ENCODE data around the gene SNRPB2.

Gene SNRPB2

DNA sequence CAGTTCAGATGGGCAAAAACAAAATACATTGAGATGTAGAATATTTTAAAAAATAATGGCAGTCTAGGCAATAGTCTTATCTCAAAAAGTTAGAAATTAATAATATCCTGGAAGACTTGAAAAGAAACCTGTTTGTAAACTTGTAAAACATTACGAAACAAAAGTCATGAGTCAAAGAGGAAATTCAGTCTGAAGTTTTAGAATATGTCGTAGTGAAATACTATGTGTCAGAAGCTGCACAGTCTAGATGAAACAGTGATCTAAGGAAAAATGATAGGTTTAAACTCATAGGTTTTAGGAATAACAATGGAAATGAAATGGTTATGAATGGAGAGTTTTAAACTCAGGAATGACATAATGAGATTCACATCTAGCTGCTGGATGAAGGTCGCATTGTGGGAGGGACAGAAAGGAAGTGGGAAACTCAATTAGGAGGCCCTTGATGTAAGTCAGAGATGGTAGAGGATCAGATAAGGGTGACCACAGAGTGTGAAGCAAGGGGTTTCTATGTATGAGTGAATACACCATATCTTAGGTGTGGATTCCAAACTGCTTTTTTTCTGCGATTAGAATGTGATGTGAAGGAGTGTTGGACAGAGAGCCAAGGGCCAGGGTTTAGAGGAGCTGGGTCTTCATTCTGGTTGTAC, 2.8 kb downstream of the SNRPB2 start:
- no peak for DNase-seq (ENCODE audit: low read depth in 2 of 2)

DNA sequence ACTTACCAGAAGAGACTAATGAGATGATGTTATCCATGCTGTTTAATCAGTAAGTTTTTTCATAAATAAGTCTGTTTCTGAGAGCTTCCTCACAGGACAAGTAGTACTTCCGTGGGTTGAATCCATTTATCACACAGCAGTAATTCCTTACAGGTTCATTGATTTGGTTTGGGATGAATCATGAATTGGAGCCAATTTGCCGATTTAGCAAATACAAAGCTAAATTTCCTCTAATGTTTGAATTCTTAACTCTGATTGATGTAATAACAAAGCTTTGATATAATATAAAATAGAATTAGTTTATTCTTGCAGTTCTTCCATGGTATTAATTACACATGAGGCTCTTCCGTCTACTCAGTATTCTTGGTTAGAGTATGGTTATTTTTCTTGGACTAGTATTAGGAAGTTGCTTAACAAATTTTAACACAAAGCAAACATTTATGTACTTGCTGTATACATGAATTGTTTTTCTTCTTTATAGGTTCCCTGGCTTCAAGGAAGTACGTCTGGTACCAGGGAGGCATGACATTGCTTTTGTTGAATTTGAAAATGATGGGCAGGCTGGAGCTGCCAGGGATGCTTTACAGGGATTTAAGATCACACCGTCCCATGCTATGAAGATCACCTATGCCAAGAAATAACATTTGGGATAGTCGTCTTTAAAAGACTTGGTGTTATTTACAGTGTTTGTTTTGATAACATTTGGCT, 10.7 kb downstream of the SNRPB2 start:
- no peak for DNase-seq (ENCODE audit: low read depth in 2 of 2)

DNA sequence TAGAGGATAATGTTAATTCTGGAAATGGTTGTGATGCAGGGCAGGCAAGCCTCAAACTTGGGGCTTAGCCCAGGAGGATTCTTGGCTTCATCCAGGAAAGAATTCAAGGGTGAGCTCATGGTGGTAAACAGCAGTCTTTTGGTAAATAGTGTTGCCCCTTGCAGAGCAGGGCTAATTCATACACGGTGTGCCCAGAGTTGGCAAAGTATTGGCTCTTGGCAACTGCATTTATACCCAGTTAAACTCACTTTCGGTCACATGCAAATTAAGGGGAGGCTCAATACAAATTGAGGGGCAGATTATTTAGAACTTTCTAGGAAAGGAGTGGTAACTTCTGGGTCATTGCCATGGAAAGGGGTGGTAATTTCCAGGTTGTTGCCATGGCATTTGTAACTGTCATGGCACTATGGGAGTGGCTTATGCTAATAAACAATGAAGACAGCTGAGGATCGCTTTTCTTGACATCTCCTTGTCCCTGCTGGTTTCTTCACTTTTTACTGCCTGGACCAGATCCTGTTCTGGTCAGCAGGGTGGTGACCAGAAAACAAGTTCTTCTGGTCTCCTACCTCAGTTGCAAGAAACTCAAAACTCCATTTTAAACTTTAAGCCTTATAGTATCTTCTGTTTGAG, 14.5 kb downstream of the SNRPB2 start:
- no peak for DNase-seq (ENCODE audit: low read depth in 2 of 2)

- DNase-seq (ENCODE audit: low read depth in 2 of 2) = no peak
Measured at GRCh38 chr20:16745204-16745603, 15.4 kb downstream of the SNRPB2 start.

- no peak for DNase-seq (ENCODE audit: low read depth in 2 of 2)
Measured at GRCh38 chr20:16747291-16747811, 17.5 kb downstream of the SNRPB2 start.

GRCh38 chr20:16748308-16748900, 18.6 kb downstream of the SNRPB2 start, which contains the start of gene OTOR:
TSS of gene OTOR (plus strand) at chr20:16748358. CDS start at chr20:16748402, 44 bp downstream.
- DNase-seq (ENCODE audit: low read depth in 2 of 2) = no peak

DNA sequence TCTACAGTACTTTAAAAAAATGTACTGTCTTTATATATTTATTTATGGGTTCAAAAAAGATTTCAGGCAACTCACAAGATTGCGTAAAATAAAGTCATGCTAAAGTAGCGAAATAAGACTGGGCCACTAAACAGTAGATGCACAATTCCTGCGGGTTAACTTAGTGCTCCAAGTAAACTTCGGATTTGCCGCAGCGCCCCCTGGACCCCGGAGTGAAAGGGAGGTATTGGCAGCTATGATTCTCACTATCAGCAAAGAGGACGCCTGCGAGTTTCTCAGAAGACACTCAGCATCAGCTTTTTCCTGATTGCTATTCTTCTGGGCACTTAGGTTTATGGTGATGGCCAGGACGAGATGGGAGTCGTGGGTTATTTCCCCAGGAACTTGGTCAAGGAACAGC, 19.7 kb downstream of the SNRPB2 start:
- DNase-seq (ENCODE audit: low read depth in 2 of 2) = no peak

DNA sequence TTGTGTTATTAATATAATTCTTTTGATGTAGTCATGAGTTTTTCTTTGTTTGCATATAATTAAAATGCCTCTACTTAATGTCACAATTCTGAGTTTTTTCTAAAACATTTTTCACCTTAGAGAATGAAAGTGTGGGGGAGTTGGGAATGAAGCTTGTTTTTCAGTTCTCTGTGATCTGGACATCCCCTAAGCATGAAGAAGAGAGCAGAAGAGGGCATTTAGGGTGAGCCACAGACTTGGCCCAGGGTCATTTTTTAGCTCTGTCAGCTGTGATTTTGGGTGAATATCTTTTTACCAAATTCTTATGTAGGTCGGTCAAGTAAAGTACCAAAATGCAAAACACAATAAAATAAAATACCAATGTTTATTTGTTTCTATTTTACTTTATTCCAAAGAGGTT, 22.3 kb downstream of the SNRPB2 start:
- no peak for DNase-seq (ENCODE audit: low read depth in 2 of 2)

GRCh38 chr20:16752901-16753300, 23.1 kb downstream of the SNRPB2 start:
- DNase-seq (ENCODE audit: low read depth in 2 of 2) = no peak

GRCh38 chr20:16758454-16759180, 28.8 kb downstream of the SNRPB2 start:
- DNase-seq (ENCODE audit: low read depth in 2 of 2) = no peak

- no peak for DNase-seq (ENCODE audit: low read depth in 2 of 2)
Measured at GRCh38 chr20:16759181-16759563, 29.3 kb downstream of the SNRPB2 start.

GRCh38 chr20:16760431-16761304, 30.8 kb downstream of the SNRPB2 start:
- no peak for DNase-seq (ENCODE audit: low read depth in 2 of 2)

DNA sequence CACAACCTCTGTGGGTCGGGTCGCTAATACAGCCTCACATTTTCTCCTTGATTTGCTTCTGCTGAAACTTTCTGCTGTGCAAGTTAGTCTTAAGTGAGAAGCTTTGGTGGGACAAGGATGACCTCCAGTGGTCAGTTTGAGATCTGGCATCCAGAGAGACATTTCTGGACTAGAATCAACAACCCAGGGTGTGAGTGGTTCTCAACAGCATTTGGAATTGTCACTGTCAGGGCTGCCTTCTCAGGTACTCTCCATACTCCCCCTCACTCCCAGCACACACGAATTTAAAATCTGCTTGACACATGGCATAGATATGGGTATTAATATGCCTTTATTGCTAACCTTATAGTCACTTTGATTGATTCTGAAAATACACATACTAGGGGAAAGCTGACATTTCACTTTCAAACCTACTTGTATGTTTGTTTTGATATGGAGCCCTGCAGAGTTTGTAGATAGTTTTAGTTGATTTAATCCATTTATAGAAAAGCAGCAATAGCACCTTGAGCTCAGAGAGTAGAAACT, 31.5 kb downstream of the SNRPB2 start:
- peak; percentile 7 to 13 for DNase-seq (ENCODE audit: low read depth in 2 of 2)

DNA sequence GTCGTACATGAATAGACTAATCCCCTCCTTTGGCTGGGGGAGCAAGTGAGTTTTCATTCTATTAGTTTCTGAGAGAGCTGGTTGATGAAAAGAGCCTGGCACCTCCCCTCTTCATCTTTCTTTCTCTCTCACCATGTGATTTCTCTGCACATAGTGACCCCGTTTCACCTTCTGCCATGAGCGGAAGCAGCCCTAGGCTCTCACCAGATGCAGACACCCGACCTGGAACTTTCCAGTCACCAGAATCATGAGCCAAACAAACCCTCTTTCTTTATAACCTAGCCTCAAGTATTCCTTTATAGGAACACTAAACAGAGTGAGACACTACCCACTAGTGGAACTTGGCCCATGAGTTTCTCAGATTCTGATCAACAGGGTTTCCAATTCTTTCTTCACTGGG, 34.7 kb downstream of the SNRPB2 start:
- no peak for DNase-seq (ENCODE audit: low read depth in 2 of 2)

DNA sequence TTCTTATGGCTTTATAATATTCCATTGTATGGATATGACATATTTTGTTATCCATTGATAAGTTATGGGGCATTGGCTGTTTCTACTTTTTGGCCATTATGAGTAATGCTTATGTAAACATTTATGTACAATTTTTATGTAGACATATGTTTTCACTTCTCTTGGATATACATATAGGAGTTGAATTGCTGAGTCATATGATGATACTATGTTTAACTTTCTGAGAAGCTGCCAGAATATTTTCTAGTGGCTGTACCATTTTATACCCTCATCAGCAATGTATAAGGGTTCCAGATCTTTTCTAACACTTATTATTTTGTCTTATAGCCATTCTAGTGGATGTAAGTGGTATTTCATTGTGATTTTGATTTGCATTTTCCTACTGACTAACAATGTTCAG, 41.4 kb downstream of the SNRPB2 start:
- no peak for DNase-seq (ENCODE audit: low read depth in 2 of 2)

DNA sequence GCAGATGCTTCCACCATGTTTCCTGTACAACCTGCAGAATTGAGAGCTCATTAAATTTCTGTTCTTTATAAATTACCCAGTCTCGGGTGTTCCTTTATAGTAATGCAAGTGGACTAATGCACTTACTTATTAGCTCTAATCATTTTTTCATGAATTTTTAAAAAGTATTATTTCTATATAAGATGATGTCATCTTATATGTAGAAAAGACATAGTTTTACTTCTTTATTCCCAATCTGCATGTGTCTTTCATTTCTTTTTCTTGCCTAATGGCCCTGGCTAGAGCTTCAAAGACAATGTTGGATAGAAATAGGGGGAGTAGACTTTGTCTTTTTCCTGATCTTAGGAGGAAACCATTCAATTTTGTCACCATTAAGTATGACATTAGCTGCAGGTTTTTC, 46.1 kb downstream of the SNRPB2 start:
- no peak for DNase-seq (ENCODE audit: low read depth in 2 of 2)

DNA sequence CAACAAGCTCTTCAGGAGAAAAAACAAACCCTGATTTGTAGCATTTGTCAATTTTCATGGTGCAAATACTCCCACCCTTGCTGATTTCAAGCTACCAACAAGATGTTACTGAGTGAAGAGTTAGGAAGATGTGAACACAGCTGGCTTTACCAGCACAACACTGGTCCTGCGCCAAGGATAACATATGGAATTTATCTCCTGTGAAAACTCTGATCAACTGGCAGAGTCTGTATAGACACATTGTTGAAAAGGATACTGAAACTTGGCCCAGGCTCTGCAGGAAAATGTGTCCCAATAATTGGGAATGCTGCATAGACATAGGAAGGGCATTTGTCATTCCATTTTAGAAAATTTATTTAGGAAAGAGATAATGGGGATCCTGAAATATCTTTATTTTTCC, 47.3 kb downstream of the SNRPB2 start:
- no peak for DNase-seq (ENCODE audit: low read depth in 2 of 2)

DNA sequence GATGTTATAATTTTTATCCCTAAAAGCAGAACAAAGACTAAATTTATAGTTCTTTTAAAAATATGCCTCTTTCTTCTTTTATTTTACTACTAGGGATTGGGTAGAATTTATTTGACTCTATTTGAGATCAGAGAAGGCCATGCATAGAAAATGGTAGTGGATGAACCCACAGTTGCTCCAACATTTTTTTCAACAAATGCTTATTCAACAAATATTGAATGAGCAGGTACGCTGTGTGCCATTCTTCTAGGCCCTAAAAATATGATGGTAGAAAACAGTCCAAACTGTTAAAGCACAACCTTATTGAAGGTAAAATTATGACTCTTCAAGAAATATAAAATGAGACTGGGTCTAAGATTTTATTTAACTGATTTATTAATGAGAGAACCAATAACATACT, 48.3 kb downstream of the SNRPB2 start:
- DNase-seq (ENCODE audit: low read depth in 2 of 2) = no peak

- DNase-seq (ENCODE audit: low read depth in 2 of 2) = no peak
Measured at GRCh38 chr20:16781496-16781895, 51.7 kb downstream of the SNRPB2 start.

DNA sequence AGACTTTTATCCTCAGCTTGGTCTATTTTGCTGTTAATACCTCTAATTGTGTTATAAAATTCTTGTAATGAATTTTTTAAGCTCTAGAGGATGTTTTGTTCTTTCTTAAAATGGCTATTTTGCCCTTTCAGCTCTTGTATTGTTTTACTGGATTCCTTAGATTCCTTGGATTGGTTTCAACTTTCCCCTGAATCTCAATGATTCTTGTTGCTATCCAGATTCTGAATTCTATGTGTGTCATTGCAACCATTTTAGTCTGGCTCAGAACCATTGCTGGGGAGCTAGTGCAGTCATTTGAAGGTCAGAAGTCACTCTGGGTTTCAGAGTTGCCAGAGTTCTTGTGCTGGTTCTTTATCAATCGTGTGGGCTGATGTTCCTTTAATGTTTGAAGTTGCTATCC, 55.4 kb downstream of the SNRPB2 start:
- no peak for DNase-seq (ENCODE audit: low read depth in 2 of 2)
